NCI-H1930 (cell line): ENCODE results near the gene POLR3A.

ENCODE experiments used
- DNase-seq, 2 experiments: peaks; one replicate each; lab custom pipeline; 2025; lab: John Stamatoyannopoulos, UW

Gene POLR3A

GRCh38 chr10:78046711-78047269, 17.5 kb upstream of the POLR3A start:
- no peak for DNase-seq

- no peak for DNase-seq
Measured at GRCh38 chr10:78045856-78046255, 16.5 kb upstream of the POLR3A start.

- no peak for DNase-seq
Measured at GRCh38 chr10:78045237-78045636, 15.9 kb upstream of the POLR3A start.

GRCh38 chr10:78044699-78045098, 15.4 kb upstream of the POLR3A start:
- DNase-seq = no peak

- no peak for DNase-seq
Measured at GRCh38 chr10:78044179-78044578, 14.9 kb upstream of the POLR3A start.

DNA sequence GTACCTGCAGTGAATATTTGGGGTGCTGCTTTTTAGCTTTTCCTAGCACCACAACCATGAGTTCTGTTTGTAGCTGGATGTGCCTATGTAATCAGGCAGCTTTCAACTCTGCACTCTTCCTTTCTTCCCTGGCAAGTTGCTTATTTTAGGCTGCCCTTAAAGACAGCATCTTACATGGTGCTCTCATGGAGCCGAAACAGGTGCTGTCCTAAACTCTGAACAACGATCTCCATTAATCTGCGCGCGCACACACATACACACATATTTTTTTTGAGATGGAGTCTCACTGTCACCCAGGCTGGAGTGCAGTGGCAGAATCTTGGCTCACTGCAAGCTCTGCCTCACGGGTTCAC, 13.4 kb upstream of the POLR3A start:
- DNase-seq = no peak

DNA sequence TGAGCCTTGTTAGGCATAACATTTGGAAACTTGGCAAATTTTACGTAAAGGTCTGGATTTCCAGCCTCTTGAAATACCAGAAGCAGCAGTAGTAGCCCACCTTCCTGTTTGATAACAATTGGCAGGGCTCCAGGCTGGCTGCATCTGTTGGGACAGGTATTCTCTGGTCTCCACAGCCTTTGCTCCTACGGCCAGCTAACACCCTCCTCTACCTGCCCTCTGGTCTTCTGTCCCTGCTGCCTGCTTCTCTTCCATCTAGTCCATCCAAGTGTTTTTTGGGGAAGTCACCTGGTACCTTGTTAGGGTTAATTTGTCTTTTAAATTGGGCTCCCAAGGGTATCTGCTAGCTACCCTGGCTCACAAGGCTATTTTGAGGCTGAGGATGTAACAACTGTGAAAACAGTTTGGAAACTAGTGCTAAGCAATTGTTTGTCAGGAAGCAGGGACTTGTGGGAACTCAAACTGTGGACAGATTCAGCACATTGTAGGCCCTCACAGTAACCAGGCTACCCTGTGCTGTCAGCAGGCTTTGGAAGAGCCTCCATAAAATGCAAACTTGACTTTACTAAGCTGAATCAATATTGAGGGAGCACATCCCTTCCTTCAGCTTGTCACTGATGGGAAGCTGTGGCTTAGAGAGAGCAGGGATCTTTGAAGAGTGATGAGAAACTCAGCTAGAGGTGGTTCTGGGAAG, 12.9 kb upstream of the POLR3A start:
- no peak for DNase-seq

DNA sequence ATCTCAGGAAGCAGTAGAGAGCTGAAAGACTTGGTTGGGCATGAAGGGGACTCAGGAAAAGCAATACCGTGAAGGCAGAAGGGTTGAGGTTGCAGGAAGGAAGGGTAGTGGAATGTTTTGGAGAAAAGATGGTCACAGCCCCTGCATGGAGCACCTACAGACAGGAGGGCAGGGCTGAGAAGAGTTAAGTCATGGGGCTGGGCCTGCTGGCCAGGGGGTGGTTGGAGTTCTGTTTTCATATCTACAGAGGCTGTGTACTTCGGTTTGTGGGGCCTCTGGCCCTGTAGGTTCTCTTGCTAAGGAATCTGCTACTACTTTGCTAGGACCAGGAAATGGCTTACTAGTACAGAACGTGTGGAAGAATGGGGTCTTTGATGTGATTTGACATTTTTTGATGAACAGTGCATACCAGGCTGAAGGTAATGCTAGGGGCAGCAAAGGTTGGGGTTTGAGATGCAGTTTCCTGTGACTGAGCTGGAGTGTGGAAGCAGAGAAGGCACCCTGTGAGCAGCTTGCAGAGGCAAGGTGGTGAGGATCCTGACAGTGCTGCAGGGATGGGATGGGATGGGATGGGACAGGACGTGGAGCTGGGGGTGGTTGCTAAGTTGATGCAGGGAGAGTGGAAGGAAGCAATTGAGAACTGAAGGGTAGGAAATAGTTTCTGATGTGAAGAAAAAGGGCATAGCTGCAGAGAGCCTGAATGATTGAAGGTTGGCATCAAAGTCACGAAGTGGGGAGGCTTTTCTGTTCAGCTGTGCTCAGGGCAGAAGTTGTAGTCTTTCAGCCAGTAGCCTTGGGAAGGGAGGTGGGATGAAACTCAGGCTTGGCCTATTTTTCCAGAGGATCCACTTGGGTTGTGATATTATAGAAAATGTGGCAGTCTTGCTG, 12.1 kb upstream of the POLR3A start:
- no peak for DNase-seq

- DNase-seq = no peak
Measured at GRCh38 chr10:78039743-78040142, 10.4 kb upstream of the POLR3A start.

- DNase-seq = no peak
Measured at GRCh38 chr10:78038791-78039547, 9.7 kb upstream of the POLR3A start.

DNA sequence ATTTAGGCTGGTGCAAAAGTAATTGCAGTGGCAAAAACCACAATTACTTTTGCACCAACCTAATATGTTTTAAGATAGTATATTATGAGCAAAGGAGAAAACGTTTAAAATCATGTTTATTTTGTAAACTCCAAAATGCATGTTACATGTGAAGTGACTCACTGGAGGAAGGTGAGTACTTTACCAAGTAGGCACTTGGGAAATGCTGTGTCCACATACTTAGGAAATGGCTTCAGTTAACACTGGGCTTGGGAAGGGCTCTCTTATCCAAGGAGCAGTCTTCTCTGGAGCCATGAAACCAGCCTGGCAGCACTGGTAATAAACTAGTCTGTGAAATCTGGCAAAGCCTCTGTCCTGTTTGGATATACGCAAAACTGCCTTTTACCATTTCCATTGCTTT, 8.8 kb upstream of the POLR3A start:
- DNase-seq = no peak

GRCh38 chr10:78035933-78036583, 6.7 kb upstream of the POLR3A start:
- DNase-seq = no peak

DNA sequence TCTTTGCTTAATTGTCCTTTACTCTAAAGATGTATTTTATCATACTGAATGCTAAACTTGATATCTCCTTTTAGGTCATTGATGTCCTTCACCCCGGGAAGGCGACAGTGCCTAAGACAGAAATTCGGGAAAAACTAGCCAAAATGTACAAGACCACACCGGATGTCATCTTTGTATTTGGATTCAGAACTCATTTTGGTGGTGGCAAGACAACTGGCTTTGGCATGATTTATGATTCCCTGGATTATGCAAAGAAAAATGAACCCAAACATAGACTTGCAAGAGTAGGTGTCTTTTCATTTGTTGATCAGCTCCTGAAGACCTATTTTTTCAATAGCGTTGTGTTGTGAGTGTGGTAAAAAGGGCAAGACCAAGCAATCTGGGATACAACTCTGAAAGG, 6.1 kb upstream of the POLR3A start:
- DNase-seq = no peak

GRCh38 chr10:78035025-78035424, 5.7 kb upstream of the POLR3A start:
- DNase-seq = no peak

DNA sequence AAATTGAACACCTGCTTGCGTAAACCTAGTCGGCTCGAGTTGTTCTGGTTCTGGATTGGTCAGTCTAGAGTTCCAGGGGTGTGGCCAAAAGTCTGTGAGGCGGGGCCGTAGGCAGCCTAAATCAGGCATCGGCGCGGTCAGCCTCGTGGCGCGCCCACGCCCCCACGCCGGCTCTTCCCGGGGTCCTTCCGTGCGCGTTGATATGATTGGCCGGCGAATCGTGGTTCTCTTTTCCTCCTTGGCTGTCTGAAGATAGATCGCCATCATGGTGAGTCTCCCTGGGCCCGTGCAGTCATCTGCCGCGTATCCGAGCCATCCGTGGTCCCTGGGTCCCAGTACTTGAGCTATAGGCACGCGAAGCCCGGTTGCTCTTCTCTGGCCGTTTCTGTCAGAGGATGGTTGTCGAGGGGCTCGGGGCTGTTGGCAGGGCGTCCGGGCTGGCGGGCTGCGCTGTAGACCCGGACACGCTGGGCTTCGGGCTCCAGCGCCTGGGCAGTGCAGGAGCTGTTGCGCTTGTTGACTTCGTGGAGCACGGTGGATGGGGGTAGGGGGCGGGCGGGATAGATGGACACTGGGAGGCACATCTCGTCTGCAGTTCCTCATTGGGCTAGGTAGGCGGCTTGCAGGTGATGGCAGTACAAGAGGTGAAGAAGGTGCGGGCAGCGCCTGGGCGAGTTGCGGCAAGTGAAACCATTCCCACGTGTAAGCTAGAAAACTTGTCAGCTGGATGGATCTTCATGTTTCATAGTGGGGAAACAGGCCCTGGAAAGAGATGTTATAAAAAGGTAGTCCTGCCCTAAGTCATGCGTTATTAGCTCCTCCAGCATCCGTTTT, 4.5 kb upstream of the POLR3A start, which contains the start of gene RPS24:
RPS24 (plus strand) TSS at position 227 of the 834 bp plus-strand sequence; CDS start at position 266, 39 bp downstream.
- DNase-seq = peak; percentile 92 to 93

DNA sequence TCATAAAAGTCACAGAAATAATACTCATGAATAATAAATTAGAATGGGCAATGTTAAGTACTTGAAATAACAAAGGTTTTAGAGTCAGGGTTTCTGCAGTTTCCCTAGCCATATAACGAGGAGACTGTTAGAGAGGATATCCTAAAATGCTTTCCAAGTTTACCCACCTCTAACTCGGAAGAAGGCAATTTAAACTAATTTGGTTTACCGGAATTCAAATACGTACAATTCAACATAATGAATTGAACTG, 4.0 kb upstream of the POLR3A start:
- no peak for DNase-seq

GRCh38 chr10:78028438-78029268, 662 bp downstream of the POLR3A start:
- DNase-seq = no peak

GRCh38 chr10:78025685-78026364, 3.5 kb downstream of the POLR3A start:
- no peak for DNase-seq

DNA sequence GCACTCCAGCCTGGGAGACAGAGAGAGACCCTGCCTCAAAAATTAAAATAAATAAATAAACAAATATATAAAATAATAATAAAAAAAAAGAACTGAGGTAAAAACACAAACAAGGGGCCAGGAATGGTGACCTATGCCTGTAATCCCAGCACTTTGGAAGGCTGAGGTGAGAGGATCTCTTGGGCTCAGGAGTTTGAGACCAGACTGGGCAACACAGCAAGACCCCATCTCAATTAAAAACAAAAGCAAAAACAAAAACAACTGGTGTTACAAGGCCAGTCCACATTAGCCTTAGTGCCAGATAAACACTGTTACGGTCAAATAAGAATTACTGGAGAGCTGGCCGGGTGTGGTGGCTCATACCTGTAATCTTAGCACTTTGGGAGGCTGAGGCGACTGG, 5.6 kb downstream of the POLR3A start:
- no peak for DNase-seq

GRCh38 chr10:78021201-78021600, 8.1 kb downstream of the POLR3A start:
- DNase-seq = no peak
